Caco-2 (cell line): ENCODE data around the gene RASGEF1B. TPM values are rescaled to one million over a fixed set of nuclear protein-coding genes. Genes with fewer than 3 reads are reported as not detected.
A peak's percentile ranks its signal among the peaks of the same experiment; 100 is the strongest.
"Not testable (repeated sequence)": the region's sequence is repeated elsewhere in the genome, so short reads cannot be mapped to it uniquely, and the experiment has no call there.

ENCODE experiments used
- BruUV-seq: library from RNA; stranded (reverse); fragments of 400-500 nt; replicated peaks from 2 replicates; lab custom pipeline; 2021; lab: Mats Ljungman, UMichigan
- CTCF ChIA-PET: fragments of 300-600 bp; sonication (Branson Sonifier 250); formaldehyde crosslinking; loops from one replicate; lab custom pipeline; 2022; ENCODE audit warnings: antibody characterized with exemption; lab: Charles Lee
- POLR2A ChIA-PET: fragments of 300-600 bp; sonication (Branson Sonifier 250); formaldehyde crosslinking; loops from one replicate; lab custom pipeline; 2022; ENCODE audit warnings: antibody characterized with exemption; lab: Charles Lee
- DNase-seq, 2 experiments: peaks; one replicate each; pipeline versions ENCODE4 v3.0.0 to v3.0.0-alpha.2; 2020 to 2022
- H3K27me3 ChIP-seq: replicated peaks from 2 replicates; pipeline ENCODE4 v1.6.0; 2011; ENCODE audit warnings: low read length; ENCODE audit not compliant: control insufficient read depth, insufficient read depth
- H3K36me3 ChIP-seq: 2 replicates; pipeline ENCODE4 v1.5.1; 2011; ENCODE audit warnings: low read length; ENCODE audit not compliant: control insufficient read depth, insufficient read depth
- H3K4me1 ChIP-seq: fragments of 250-450 bp; sonication (Bioruptor Pico); 2 replicates; pipeline ENCODE4 v1.5.1; 2020; ENCODE audit warnings: mild to moderate bottlenecking
- H3K4me3 ChIP-seq: 2 replicates; pipeline ENCODE4 v1.5.1; 2011; ENCODE audit warnings: low read depth, mild to moderate bottlenecking, control low read depth, low read length
- H3K9me3 ChIP-seq: fragments of 250-450 bp; sonication (Bioruptor Pico); 2 replicates; pipeline ENCODE4 v1.5.1; 2020; ENCODE audit warnings: mild to moderate bottlenecking, moderate library complexity
- H3K27ac Mint-ChIP-seq: one replicate; pipeline ENCODE4 v1.8.0; 2022; ENCODE audit warnings: mixed read lengths; ENCODE audit not compliant: unreplicated experiment
- H3K27me3 Mint-ChIP-seq: one replicate; pipeline ENCODE4 v1.8.0; 2022; ENCODE audit warnings: mixed read lengths; ENCODE audit not compliant: insufficient read depth, unreplicated experiment
- H3K36me3 Mint-ChIP-seq: one replicate; pipeline ENCODE4 v1.8.0; 2022; ENCODE audit warnings: mild to moderate bottlenecking, mixed read lengths; ENCODE audit not compliant: insufficient read depth, unreplicated experiment
- H3K4me1 Mint-ChIP-seq: one replicate; pipeline ENCODE4 v1.8.0; 2022; ENCODE audit warnings: low read depth, mixed read lengths; ENCODE audit not compliant: unreplicated experiment
- H3K4me3 Mint-ChIP-seq: one replicate; pipeline ENCODE4 v1.8.0; 2022; ENCODE audit warnings: mild to moderate bottlenecking, moderate library complexity, mixed read lengths; ENCODE audit not compliant: unreplicated experiment
- H3K9me3 Mint-ChIP-seq: one replicate; pipeline ENCODE4 v1.8.0; 2022; ENCODE audit warnings: mixed read lengths; ENCODE audit not compliant: unreplicated experiment
- CTCF ChIP-seq, 2 experiments: fragments of 200-600 bp in 1 of 2; IDR thresholded peaks; 1 replicate in 1 of 2; 2 replicates in 1 of 2; pipeline versions ENCODE4 v1.5.1 to v1.8.0; 2011 to 2022; ENCODE audit warnings: antibody characterized with exemption in 1 of 2, control low read depth in 1 of 2, inconsistent platforms in 1 of 2, low read depth in 1 of 2, low read length in 1 of 2, mild to moderate bottlenecking in 1 of 2, moderate library complexity in 1 of 2; ENCODE audit not compliant: insufficient read depth in 1 of 2, severe bottlenecking in 1 of 2, unreplicated experiment in 1 of 2
- intact Hi-C: fragments of 100-400 bp; cut with micrococcal nuclease; formaldehyde crosslinking; loops from one replicate; pipeline ENCODE4 v1.10.0; 2022; ENCODE audit not compliant: unreplicated experiment
- total RNA-seq: library from RNA; stranded (reverse); gene quantifications from 2 replicates; pipeline ENCODE4 v1.2.3, GENCODE V29; 2022

The RASGEF1B gene
- total RNA-seq, 1 experiment from 2014 or later = 32.3 TPM

GRCh38 chr4:81473331-81474265 is 1.9 kb upstream of the RASGEF1B start:
- DNase-seq, POLR2A ChIA-PET, H3K27me3 Mint-ChIP-seq: not testable (repeated sequence)

GRCh38 chr4:81472281-81473182 is 825 bp upstream of the RASGEF1B start:
- H3K4me1 Mint-ChIP-seq = peaks cover 23% of the 10 kb centered on the region
- intact Hi-C loops = loop anchor here (1.0 to 5.0 kb wide), 3 partner anchors 26 to 346 kb away; no protein-coding TSS in a partner anchor

More at GRCh38 chr4:81473331-81474265, 1.9 kb upstream of the RASGEF1B start:
- intact Hi-C loops = loop anchor here (5.0 kb wide), 1 partner anchor 129 kb away; no protein-coding TSS in a partner anchor
- H3K9me3 Mint-ChIP-seq, CTCF ChIA-PET, H3K36me3 ChIP-seq, BruUV-seq, H3K27me3 ChIP-seq, H3K9me3 ChIP-seq, H3K4me3 ChIP-seq: not testable (repeated sequence)
- H3K36me3 Mint-ChIP-seq = peaks cover 25% of the 10 kb centered on the region
- peaks cover 21% of the 10 kb centered on the region for H3K4me1 ChIP-seq
- peak overlapping the region; percentile 95 for H3K4me3 Mint-ChIP-seq
- H3K4me1 Mint-ChIP-seq = peaks cover 20% of the 10 kb centered on the region
- peak overlapping the region; percentile 94 for H3K27ac Mint-ChIP-seq

GRCh38 chr4:81471298-81471587 is 464 bp downstream of the RASGEF1B start:
- POLR2A ChIA-PET = interaction anchor here (0.6 to 1.3 kb wide), 5 partner anchors 61 to 414 kb away, joined by 3 to 4 read pairs (median 3); no protein-coding TSS in a partner anchor
- BruUV-seq = no TSS peak
- intact Hi-C loops = loop anchor here (1.0 to 5.0 kb wide), 3 partner anchors 131 to 731 kb away; no protein-coding TSS in a partner anchor

More at GRCh38 chr4:81472281-81473182, 825 bp upstream of the RASGEF1B start:
- Histone ChIP-seq H3K27me3 (no peaks in the 10 kb centered on the region), H3K9me3 (no peaks in the 10 kb centered on the region), H3K4me1 (peaks cover 32% of the 10 kb centered on the region), H3K4me3 (peak overlapping the region; percentile 92), H3K36me3 (no peaks in the 10 kb centered on the region)
- Mint-ChIP-seq H3K9me3 (peaks cover 9% of the 10 kb centered on the region), H3K27me3 (no peaks in the 10 kb centered on the region), H3K4me3 (peak overlapping the region; percentile 95), H3K27ac (peak overlapping the region; percentile 94), H3K36me3 (peaks cover 29% of the 10 kb centered on the region)
- DNase-seq = peak; percentile 47 to 70
- ChIA-PET CTCF (interaction anchor here (0.6 to 3.2 kb wide), 8 partner anchors 9 to 447 kb away, joined by 3 to 12 read pairs (median 4); no protein-coding TSS in a partner anchor), POLR2A (interaction anchor here (0.6 to 1.3 kb wide), 7 partner anchors 26 to 1254 kb away, joined by 3 to 8 read pairs (median 4); no protein-coding TSS in a partner anchor)
- TF ChIP-seq CTCF (IDR thresholded peaks at IDR 0.05; ENCODE audit: insufficient read depth in 1 of 2, low read depth in 1 of 2, low read length in 1 of 2, severe bottlenecking in 1 of 2, unreplicated experiment in 1 of 2) = peak in 1 of 2 experiments; percentile 41
- BruUV-seq = TSS peak; percentile 63

More at GRCh38 chr4:81471298-81471587, 464 bp downstream of the RASGEF1B start:
- no peaks in the 10 kb centered on the region for H3K36me3 ChIP-seq
- Mint-ChIP-seq H3K27ac (peak overlapping the region; percentile 94), H3K36me3 (peaks cover 36% of the 10 kb centered on the region), H3K4me1 (peaks cover 36% of the 10 kb centered on the region), H3K27me3 (no peaks in the 10 kb centered on the region), H3K4me3 (peak overlapping the region; percentile 95), H3K9me3 (peaks cover 9% of the 10 kb centered on the region)
- no peaks in the 10 kb centered on the region for H3K27me3 ChIP-seq
- CTCF ChIA-PET = interaction anchor here (0.5 to 3.2 kb wide), 9 partner anchors 61 to 690 kb away, joined by 3 to 14 read pairs (median 4); no protein-coding TSS in a partner anchor
- H3K9me3 ChIP-seq = no peaks in the 10 kb centered on the region
- H3K4me3 ChIP-seq = peak overlapping the region; percentile 92
- H3K4me1 ChIP-seq = peaks cover 40% of the 10 kb centered on the region
- TF ChIP-seq CTCF (IDR thresholded peaks at IDR 0.05; ENCODE audit: insufficient read depth in 1 of 2, low read depth in 1 of 2, low read length in 1 of 2, severe bottlenecking in 1 of 2, unreplicated experiment in 1 of 2) = no peak
- no peak for DNase-seq
